Measurements from ENCODE around the gene DDX20. TPM values are rescaled to one million over a fixed set of nuclear protein-coding genes. Genes with fewer than 3 reads are reported as not detected.

DDX20 gene
- total and polyA plus RNA-seq, 2 donors: 10.9 to 17.8 TPM

GRCh38 chr1:111730706-111731105 is 25.0 kb upstream of the DDX20 start:
- H3K4me3 ChIP-seq (ENCODE audit: low read length in 2 of 2): no peak overlapping the region
- peaks cover 0 to 18% of the 10 kb centered on the region in 2 donors for H3K4me1 ChIP-seq (ENCODE audit: control insufficient read depth in 2 of 2, insufficient read depth in 2 of 2, low read length in 2 of 2)
- H3K9me3 ChIP-seq (ENCODE audit: control insufficient read depth in 2 of 2, insufficient read depth in 1 of 2, low read length in 1 of 2): no peaks in the 10 kb centered on the region
- no peaks in the 10 kb centered on the region for H3K27me3 ChIP-seq (ENCODE audit: control insufficient read depth in 2 of 2, insufficient read depth in 1 of 2, low read length in 1 of 2)
- no peak for DNase-seq (ENCODE audit: low read depth in 6 of 9, low spot score in 9 of 9)
- 93% methylated on average over 4 of the region's 4 CpGs for WGBS
- H3K27ac ChIP-seq (ENCODE audit: low read depth in 1 of 2, low read length in 1 of 2): no peak overlapping the region
- H3K36me3 ChIP-seq (ENCODE audit: control insufficient read depth in 2 of 2, insufficient read depth in 2 of 2, low read length in 1 of 2): peaks cover 0 to 3% of the 10 kb centered on the region in 2 donors

GRCh38 chr1:111731956-111732355 is 23.7 kb upstream of the DDX20 start:
- Histone ChIP-seq H3K27me3 (ENCODE audit: control insufficient read depth in 2 of 2, insufficient read depth in 1 of 2, low read length in 1 of 2) (peaks cover 0 to 1% of the 10 kb centered on the region in 2 donors), H3K4me3 (ENCODE audit: low read length in 2 of 2) (no peak overlapping the region), H3K9me3 (ENCODE audit: control insufficient read depth in 2 of 2, insufficient read depth in 1 of 2, low read length in 1 of 2) (no peaks in the 10 kb centered on the region), H3K4me1 (ENCODE audit: control insufficient read depth in 2 of 2, insufficient read depth in 2 of 2, low read length in 2 of 2) (peaks cover 0 to 31% of the 10 kb centered on the region in 2 donors), H3K27ac (ENCODE audit: low read depth in 1 of 2, low read length in 1 of 2) (no peak overlapping the region), H3K36me3 (ENCODE audit: control insufficient read depth in 2 of 2, insufficient read depth in 2 of 2, low read length in 1 of 2) (no peaks in the 10 kb centered on the region)
- no peak for DNase-seq (ENCODE audit: low read depth in 6 of 9, low spot score in 9 of 9)
- 81% methylated on average over 6 of the region's 6 CpGs for WGBS

GRCh38 chr1:111732718-111733117 is 23.0 kb upstream of the DDX20 start:
- Histone ChIP-seq H3K27me3 (ENCODE audit: control insufficient read depth in 2 of 2, insufficient read depth in 1 of 2, low read length in 1 of 2) (peaks cover 0 to 3% of the 10 kb centered on the region in 2 donors), H3K36me3 (ENCODE audit: control insufficient read depth in 2 of 2, insufficient read depth in 2 of 2, low read length in 1 of 2) (no peaks in the 10 kb centered on the region), H3K27ac (ENCODE audit: low read depth in 1 of 2, low read length in 1 of 2) (no peak overlapping the region), H3K4me1 (ENCODE audit: control insufficient read depth in 2 of 2, insufficient read depth in 2 of 2, low read length in 2 of 2) (peaks cover 4 to 38% of the 10 kb centered on the region in 2 donors), H3K9me3 (ENCODE audit: control insufficient read depth in 2 of 2, insufficient read depth in 1 of 2, low read length in 1 of 2) (no peaks in the 10 kb centered on the region), H3K4me3 (ENCODE audit: low read length in 2 of 2) (no peak overlapping the region)
- WGBS: 98% methylated on average over 7 of the region's 7 CpGs
- DNase-seq (ENCODE audit: low read depth in 6 of 9, low spot score in 9 of 9): no peak

GRCh38 chr1:111733183-111733991 is 22.3 kb upstream of the DDX20 start:
- Histone ChIP-seq H3K4me3 (ENCODE audit: low read length in 2 of 2) (no peak overlapping the region), H3K4me1 (ENCODE audit: control insufficient read depth in 2 of 2, insufficient read depth in 2 of 2, low read length in 2 of 2) (peaks cover 8 to 45% of the 10 kb centered on the region in 2 donors)

GRCh38 chr1:111733992-111734341 is 21.7 kb upstream of the DDX20 start:
- Histone ChIP-seq H3K9me3 (ENCODE audit: control insufficient read depth in 2 of 2, insufficient read depth in 1 of 2, low read length in 1 of 2) (no peaks in the 10 kb centered on the region), H3K27me3 (ENCODE audit: control insufficient read depth in 2 of 2, insufficient read depth in 1 of 2, low read length in 1 of 2) (peaks cover 4 to 8% of the 10 kb centered on the region in 2 donors), H3K36me3 (ENCODE audit: control insufficient read depth in 2 of 2, insufficient read depth in 2 of 2, low read length in 1 of 2) (no peaks in the 10 kb centered on the region), H3K27ac (ENCODE audit: low read depth in 1 of 2, low read length in 1 of 2) (no peak overlapping the region), H3K4me3 (ENCODE audit: low read length in 2 of 2) (no peak overlapping the region), H3K4me1 (ENCODE audit: control insufficient read depth in 2 of 2, insufficient read depth in 2 of 2, low read length in 2 of 2) (peaks cover 8 to 47% of the 10 kb centered on the region in 2 donors)
- DNase-seq (ENCODE audit: low read depth in 6 of 9, low spot score in 9 of 9): no peak
- 93% methylated on average over 5 of the region's 5 CpGs for WGBS

More at GRCh38 chr1:111733183-111733991, 22.3 kb upstream of the DDX20 start:
- peak in 1 of 9 donors; percentile 34 for DNase-seq (ENCODE audit: low read depth in 6 of 9, low spot score in 9 of 9)
- Histone ChIP-seq H3K9me3 (ENCODE audit: control insufficient read depth in 2 of 2, insufficient read depth in 1 of 2, low read length in 1 of 2) (no peaks in the 10 kb centered on the region), H3K27ac (ENCODE audit: low read depth in 1 of 2, low read length in 1 of 2) (peak overlapping the region in 1 of 2 donors; percentile 17), H3K27me3 (ENCODE audit: control insufficient read depth in 2 of 2, insufficient read depth in 1 of 2, low read length in 1 of 2) (peaks cover 2 to 3% of the 10 kb centered on the region in 2 donors), H3K36me3 (ENCODE audit: control insufficient read depth in 2 of 2, insufficient read depth in 2 of 2, low read length in 1 of 2) (no peaks in the 10 kb centered on the region)
- WGBS: 72% methylated on average over 9 of the region's 9 CpGs

GRCh38 chr1:111734426-111734825 is 21.3 kb upstream of the DDX20 start:
- DNase-seq (ENCODE audit: low read depth in 6 of 9, low spot score in 9 of 9): no peak
- Histone ChIP-seq H3K27me3 (ENCODE audit: control insufficient read depth in 2 of 2, insufficient read depth in 1 of 2, low read length in 1 of 2) (peaks cover 9 to 13% of the 10 kb centered on the region in 2 donors), H3K27ac (ENCODE audit: low read depth in 1 of 2, low read length in 1 of 2) (no peak overlapping the region), H3K4me3 (ENCODE audit: low read length in 2 of 2) (no peak overlapping the region), H3K9me3 (ENCODE audit: control insufficient read depth in 2 of 2, insufficient read depth in 1 of 2, low read length in 1 of 2) (no peaks in the 10 kb centered on the region), H3K36me3 (ENCODE audit: control insufficient read depth in 2 of 2, insufficient read depth in 2 of 2, low read length in 1 of 2) (no peaks in the 10 kb centered on the region), H3K4me1 (ENCODE audit: control insufficient read depth in 2 of 2, insufficient read depth in 2 of 2, low read length in 2 of 2) (peaks cover 8 to 51% of the 10 kb centered on the region in 2 donors)
- 98% methylated on average over 3 of the region's 3 CpGs for WGBS

GRCh38 chr1:111734856-111735255 is 20.8 kb upstream of the DDX20 start:
- H3K27ac ChIP-seq (ENCODE audit: low read depth in 1 of 2, low read length in 1 of 2): no peak overlapping the region

GRCh38 chr1:111735321-111735720 is 20.4 kb upstream of the DDX20 start:
- no peak for DNase-seq (ENCODE audit: low read depth in 6 of 9, low spot score in 9 of 9)
- Histone ChIP-seq H3K27me3 (ENCODE audit: control insufficient read depth in 2 of 2, insufficient read depth in 1 of 2, low read length in 1 of 2) (peaks cover 18 to 22% of the 10 kb centered on the region in 2 donors), H3K27ac (ENCODE audit: low read depth in 1 of 2, low read length in 1 of 2) (no peak overlapping the region), H3K4me3 (ENCODE audit: low read length in 2 of 2) (no peak overlapping the region), H3K9me3 (ENCODE audit: control insufficient read depth in 2 of 2, insufficient read depth in 1 of 2, low read length in 1 of 2) (peaks cover 0 to 6% of the 10 kb centered on the region in 2 donors), H3K4me1 (ENCODE audit: control insufficient read depth in 2 of 2, insufficient read depth in 2 of 2, low read length in 2 of 2) (peaks cover 14 to 56% of the 10 kb centered on the region in 2 donors), H3K36me3 (ENCODE audit: control insufficient read depth in 2 of 2, insufficient read depth in 2 of 2, low read length in 1 of 2) (no peaks in the 10 kb centered on the region)
- 97% methylated on average over 4 of the region's 4 CpGs for WGBS

More at GRCh38 chr1:111734856-111735255, 20.8 kb upstream of the DDX20 start:
- Histone ChIP-seq H3K9me3 (ENCODE audit: control insufficient read depth in 2 of 2, insufficient read depth in 1 of 2, low read length in 1 of 2) (peaks cover 0 to 2% of the 10 kb centered on the region in 2 donors), H3K4me1 (ENCODE audit: control insufficient read depth in 2 of 2, insufficient read depth in 2 of 2, low read length in 2 of 2) (peaks cover 11 to 54% of the 10 kb centered on the region in 2 donors), H3K27me3 (ENCODE audit: control insufficient read depth in 2 of 2, insufficient read depth in 1 of 2, low read length in 1 of 2) (peaks cover 13 to 17% of the 10 kb centered on the region in 2 donors), H3K36me3 (ENCODE audit: control insufficient read depth in 2 of 2, insufficient read depth in 2 of 2, low read length in 1 of 2) (no peaks in the 10 kb centered on the region), H3K4me3 (ENCODE audit: low read length in 2 of 2) (no peak overlapping the region)
- WGBS: 96% methylated on average over 3 of the region's 3 CpGs
- DNase-seq (ENCODE audit: low read depth in 6 of 9, low spot score in 9 of 9): no peak

- DNase-seq (ENCODE audit: low read depth in 6 of 9, low spot score in 9 of 9): peak in 2 of 9 donors; percentile 18 to 34
- Histone ChIP-seq H3K27ac (ENCODE audit: low read depth in 1 of 2, low read length in 1 of 2) (no peak overlapping the region), H3K4me1 (ENCODE audit: control insufficient read depth in 2 of 2, insufficient read depth in 2 of 2, low read length in 2 of 2) (peaks cover 15 to 60% of the 10 kb centered on the region in 2 donors)
Measured at GRCh38 chr1:111735858-111736544, 19.7 kb upstream of the DDX20 start.

More at GRCh38 chr1:111735858-111736544, 19.7 kb upstream of the DDX20 start:
- 93% methylated on average over 8 of the region's 8 CpGs for WGBS
- Histone ChIP-seq H3K27me3 (ENCODE audit: control insufficient read depth in 2 of 2, insufficient read depth in 1 of 2, low read length in 1 of 2) (peaks cover 22 to 28% of the 10 kb centered on the region in 2 donors), H3K9me3 (ENCODE audit: control insufficient read depth in 2 of 2, insufficient read depth in 1 of 2, low read length in 1 of 2) (peaks cover 0 to 6% of the 10 kb centered on the region in 2 donors), H3K4me3 (ENCODE audit: low read length in 2 of 2) (no peak overlapping the region), H3K36me3 (ENCODE audit: control insufficient read depth in 2 of 2, insufficient read depth in 2 of 2, low read length in 1 of 2) (no peaks in the 10 kb centered on the region)

Data from thymus (tissue), 11 donors.